ENCODE results near the gene NEAT1. TPM values are rescaled to one million over a fixed set of nuclear protein-coding genes. Genes with fewer than 3 reads are reported as not detected.

The NEAT1 gene
- total and polyA plus RNA-seq, 2 experiments from 2014 or later, result 5.3 to 7.2 TPM

DNA sequence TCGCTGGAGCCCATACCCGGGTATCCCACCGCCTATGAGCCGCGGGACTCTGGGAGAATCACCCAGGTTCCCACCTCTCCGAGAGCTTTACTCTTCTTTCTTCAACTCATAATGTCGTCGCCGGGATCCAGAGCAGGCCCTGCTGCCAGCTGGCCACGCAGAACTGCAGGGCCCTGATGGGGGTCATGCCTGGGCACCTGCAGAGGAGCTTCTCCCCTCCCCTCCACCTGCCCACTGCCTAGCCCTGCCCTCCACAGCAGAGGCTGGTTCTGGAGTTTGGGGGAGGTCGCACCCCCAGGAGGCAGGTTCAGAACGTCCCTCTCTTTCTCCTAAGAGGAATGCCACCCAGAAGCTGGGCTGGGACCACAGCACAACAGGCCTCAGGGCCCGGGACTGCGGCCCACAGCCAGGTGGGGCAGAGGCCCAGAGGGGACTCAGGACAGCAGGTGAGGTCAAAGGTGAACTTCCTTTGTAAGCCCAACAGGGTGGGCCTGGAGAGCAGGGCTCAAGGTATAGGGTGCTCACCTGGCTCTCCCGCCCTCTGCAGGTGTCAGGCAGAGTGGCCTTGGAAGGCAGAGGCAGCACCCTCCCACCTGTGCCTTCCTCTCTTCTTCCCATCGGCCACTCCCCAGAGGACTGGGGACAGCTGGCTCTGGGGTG is 42.0 kb upstream of the NEAT1 start:
- no peaks in the 10 kb centered on the region for H3K27me3 ChIP-seq (ENCODE audit: insufficient read depth)
- peak; percentile 38 for ATAC-seq
- H3K9me2 ChIP-seq (ENCODE audit: insufficient read depth), result no peaks in the 10 kb centered on the region
- no peaks in the 10 kb centered on the region for H3K36me3 ChIP-seq (ENCODE audit: insufficient read depth)
- H3K4me3 ChIP-seq, result no peak overlapping the region
- no peak overlapping the region for H2AFZ ChIP-seq
- H3F3A ChIP-seq (replicated peaks; ENCODE audit: low read depth), result no peaks in the 10 kb centered on the region
- no peaks in the 10 kb centered on the region for H3K79me2 ChIP-seq (replicated peaks; ENCODE audit: insufficient read depth)
- peaks cover 20% of the 10 kb centered on the region for H3K4me1 Mint-ChIP-seq
- no peak overlapping the region for H3K27ac Mint-ChIP-seq
- H3K9me3 Mint-ChIP-seq, result no peaks in the 10 kb centered on the region
- DNase-seq (ENCODE audit: low spot score), result peak; percentile 48
- H3K36me3 Mint-ChIP-seq (ENCODE audit: low read depth), result no peaks in the 10 kb centered on the region
- no peak overlapping the region for H3K4me2 ChIP-seq
- no peak overlapping the region for H3K4me3 Mint-ChIP-seq
- H3K27ac ChIP-seq (ENCODE audit: low read depth), result no peak overlapping the region
- H3K27me3 Mint-ChIP-seq (ENCODE audit: insufficient read depth, low read depth, poor library complexity), result peaks cover 15% of the 10 kb centered on the region
- no peaks in the 10 kb centered on the region for H4K20me1 ChIP-seq (replicated peaks; ENCODE audit: insufficient read depth)
- TF ChIP-seq STAT1 (IDR thresholded peaks at IDR 0.05; ENCODE audit: unreplicated experiment) (no peak), EZH2 (IDR thresholded peaks at IDR 0.05; ENCODE audit: low read depth, unreplicated experiment) (no peak), JUNB (IDR thresholded peaks at IDR 0.05; ENCODE audit: unreplicated experiment) (no peak), CREB1 (CRISPR knock-in tag; IDR thresholded peaks at IDR 0.05; ENCODE audit: low read depth) (no peak)
- TF ChIP-seq, protein P1, sequence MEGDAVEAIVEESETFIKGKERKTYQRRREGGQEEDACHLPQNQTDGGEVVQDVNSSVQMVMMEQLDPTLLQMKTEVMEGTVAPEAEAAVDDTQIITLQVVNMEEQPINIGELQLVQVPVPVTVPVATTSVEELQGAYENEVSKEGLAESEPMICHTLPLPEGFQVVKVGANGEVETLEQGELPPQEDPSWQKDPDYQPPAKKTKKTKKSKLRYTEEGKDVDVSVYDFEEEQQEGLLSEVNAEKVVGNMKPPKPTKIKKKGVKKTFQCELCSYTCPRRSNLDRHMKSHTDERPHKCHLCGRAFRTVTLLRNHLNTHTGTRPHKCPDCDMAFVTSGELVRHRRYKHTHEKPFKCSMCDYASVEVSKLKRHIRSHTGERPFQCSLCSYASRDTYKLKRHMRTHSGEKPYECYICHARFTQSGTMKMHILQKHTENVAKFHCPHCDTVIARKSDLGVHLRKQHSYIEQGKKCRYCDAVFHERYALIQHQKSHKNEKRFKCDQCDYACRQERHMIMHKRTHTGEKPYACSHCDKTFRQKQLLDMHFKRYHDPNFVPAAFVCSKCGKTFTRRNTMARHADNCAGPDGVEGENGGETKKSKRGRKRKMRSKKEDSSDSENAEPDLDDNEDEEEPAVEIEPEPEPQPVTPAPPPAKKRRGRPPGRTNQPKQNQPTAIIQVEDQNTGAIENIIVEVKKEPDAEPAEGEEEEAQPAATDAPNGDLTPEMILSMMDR (conservative IDR thresholded peaks at IDR 0.05; ENCODE audit: low read depth in 2 of 2), result peak; percentile 9 to 45; a peak in 2 of 4 replicates
- TF ChIP-seq, protein P2, sequence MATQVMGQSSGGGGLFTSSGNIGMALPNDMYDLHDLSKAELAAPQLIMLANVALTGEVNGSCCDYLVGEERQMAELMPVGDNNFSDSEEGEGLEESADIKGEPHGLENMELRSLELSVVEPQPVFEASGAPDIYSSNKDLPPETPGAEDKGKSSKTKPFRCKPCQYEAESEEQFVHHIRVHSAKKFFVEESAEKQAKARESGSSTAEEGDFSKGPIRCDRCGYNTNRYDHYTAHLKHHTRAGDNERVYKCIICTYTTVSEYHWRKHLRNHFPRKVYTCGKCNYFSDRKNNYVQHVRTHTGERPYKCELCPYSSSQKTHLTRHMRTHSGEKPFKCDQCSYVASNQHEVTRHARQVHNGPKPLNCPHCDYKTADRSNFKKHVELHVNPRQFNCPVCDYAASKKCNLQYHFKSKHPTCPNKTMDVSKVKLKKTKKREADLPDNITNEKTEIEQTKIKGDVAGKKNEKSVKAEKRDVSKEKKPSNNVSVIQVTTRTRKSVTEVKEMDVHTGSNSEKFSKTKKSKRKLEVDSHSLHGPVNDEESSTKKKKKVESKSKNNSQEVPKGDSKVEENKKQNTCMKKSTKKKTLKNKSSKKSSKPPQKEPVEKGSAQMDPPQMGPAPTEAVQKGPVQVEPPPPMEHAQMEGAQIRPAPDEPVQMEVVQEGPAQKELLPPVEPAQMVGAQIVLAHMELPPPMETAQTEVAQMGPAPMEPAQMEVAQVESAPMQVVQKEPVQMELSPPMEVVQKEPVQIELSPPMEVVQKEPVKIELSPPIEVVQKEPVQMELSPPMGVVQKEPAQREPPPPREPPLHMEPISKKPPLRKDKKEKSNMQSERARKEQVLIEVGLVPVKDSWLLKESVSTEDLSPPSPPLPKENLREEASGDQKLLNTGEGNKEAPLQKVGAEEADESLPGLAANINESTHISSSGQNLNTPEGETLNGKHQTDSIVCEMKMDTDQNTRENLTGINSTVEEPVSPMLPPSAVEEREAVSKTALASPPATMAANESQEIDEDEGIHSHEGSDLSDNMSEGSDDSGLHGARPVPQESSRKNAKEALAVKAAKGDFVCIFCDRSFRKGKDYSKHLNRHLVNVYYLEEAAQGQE (IDR thresholded peaks at IDR 0.05; ENCODE audit: unreplicated experiment), result no peak
- H3K4me1 ChIP-seq (ENCODE audit: insufficient read depth), result peaks cover 8% of the 10 kb centered on the region

DNA sequence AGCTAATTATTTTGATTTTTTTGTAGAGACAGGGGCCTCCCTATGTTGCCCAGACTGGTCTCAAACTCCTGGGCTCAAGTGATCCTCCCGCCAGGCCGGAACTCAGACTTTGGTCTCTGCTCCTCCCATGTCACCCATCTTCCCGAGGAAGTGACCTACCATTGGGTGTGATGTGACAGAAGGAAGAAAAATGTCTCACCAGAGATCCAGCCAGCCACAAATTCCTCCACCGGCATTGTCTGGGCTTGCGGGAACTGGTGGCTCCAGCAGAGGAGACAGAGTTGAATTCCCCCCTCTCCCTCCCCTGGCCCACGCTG is 40.9 kb upstream of the NEAT1 start:
- H3K4me2 ChIP-seq, result peak overlapping the region; percentile 21; the same call in 1 of the 2 replicates
- H3K36me3 Mint-ChIP-seq (ENCODE audit: low read depth), result no peaks in the 10 kb centered on the region
- TF ChIP-seq JUNB (IDR thresholded peaks at IDR 0.05; ENCODE audit: unreplicated experiment) (no peak), ZNF331 (CRISPR knock-in tag; IDR thresholded peaks at IDR 0.05; ENCODE audit: low read depth) (no peak), EZH2phosphoT487 (IDR thresholded peaks at IDR 0.05; ENCODE audit: unreplicated experiment) (no peak), POLR2AphosphoS5 (IDR thresholded peaks at IDR 0.05; ENCODE audit: low read depth) (no peak), NANOG (IDR thresholded peaks at IDR 0.05; ENCODE audit: borderline replicate concordance) (no peak)
- TF ChIP-seq, protein P3, sequence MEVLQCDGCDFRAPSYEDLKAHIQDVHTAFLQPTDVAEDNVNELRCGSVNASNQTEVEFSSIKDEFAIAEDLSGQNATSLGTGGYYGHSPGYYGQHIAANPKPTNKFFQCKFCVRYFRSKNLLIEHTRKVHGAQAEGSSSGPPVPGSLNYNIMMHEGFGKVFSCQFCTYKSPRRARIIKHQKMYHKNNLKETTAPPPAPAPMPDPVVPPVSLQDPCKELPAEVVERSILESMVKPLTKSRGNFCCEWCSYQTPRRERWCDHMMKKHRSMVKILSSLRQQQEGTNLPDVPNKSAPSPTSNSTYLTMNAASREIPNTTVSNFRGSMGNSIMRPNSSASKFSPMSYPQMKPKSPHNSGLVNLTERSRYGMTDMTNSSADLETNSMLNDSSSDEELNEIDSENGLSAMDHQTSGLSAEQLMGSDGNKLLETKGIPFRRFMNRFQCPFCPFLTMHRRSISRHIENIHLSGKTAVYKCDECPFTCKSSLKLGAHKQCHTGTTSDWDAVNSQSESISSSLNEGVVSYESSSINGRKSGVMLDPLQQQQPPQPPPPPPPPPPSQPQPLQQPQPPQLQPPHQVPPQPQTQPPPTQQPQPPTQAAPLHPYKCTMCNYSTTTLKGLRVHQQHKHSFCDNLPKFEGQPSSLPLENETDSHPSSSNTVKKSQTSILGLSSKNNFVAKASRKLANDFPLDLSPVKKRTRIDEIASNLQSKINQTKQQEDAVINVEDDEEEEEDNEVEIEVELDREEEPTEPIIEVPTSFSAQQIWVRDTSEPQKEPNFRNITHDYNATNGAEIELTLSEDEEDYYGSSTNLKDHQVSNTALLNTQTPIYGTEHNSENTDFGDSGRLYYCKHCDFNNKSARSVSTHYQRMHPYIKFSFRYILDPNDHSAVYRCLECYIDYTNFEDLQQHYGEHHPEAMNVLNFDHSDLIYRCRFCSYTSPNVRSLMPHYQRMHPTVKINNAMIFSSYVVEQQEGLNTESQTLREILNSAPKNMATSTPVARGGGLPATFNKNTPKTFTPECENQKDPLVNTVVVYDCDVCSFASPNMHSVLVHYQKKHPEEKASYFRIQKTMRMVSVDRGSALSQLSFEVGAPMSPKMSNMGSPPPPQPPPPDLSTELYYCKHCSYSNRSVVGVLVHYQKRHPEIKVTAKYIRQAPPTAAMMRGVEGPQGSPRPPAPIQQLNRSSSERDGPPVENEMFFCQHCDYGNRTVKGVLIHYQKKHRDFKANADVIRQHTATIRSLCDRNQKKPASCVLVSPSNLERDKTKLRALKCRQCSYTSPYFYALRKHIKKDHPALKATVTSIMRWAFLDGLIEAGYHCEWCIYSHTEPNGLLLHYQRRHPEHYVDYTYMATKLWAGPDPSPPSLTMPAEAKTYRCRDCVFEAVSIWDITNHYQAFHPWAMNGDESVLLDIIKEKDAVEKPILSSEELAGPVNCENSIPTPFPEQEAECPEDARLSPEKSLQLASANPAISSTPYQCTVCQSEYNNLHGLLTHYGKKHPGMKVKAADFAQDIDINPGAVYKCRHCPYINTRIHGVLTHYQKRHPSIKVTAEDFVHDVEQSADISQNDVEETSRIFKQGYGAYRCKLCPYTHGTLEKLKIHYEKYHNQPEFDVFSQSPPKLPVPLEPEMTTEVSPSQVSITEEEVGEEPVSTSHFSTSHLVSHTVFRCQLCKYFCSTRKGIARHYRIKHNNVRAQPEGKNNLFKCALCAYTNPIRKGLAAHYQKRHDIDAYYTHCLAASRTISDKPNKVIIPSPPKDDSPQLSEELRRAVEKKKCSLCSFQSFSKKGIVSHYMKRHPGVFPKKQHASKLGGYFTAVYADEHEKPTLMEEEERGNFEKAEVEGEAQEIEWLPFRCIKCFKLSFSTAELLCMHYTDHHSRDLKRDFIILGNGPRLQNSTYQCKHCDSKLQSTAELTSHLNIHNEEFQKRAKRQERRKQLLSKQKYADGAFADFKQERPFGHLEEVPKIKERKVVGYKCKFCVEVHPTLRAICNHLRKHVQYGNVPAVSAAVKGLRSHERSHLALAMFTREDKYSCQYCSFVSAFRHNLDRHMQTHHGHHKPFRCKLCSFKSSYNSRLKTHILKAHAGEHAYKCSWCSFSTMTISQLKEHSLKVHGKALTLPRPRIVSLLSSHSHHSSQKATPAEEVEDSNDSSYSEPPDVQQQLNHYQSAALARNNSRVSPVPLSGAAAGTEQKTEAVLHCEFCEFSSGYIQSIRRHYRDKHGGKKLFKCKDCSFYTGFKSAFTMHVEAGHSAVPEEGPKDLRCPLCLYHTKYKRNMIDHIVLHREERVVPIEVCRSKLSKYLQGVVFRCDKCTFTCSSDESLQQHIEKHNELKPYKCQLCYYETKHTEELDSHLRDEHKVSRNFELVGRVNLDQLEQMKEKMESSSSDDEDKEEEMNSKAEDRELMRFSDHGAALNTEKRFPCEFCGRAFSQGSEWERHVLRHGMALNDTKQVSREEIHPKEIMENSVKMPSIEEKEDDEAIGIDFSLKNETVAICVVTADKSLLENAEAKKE (CRISPR knock-in tag; IDR thresholded peaks at IDR 0.05), result no peak

More for the DNA sequence above, 40.9 kb upstream of the NEAT1 start:
- Histone ChIP-seq H3K27ac (ENCODE audit: low read depth) (no peak overlapping the region), H3F3A (replicated peaks; ENCODE audit: low read depth) (no peaks in the 10 kb centered on the region), H3K4me1 (ENCODE audit: insufficient read depth) (peaks cover 8% of the 10 kb centered on the region), H3K9me2 (ENCODE audit: insufficient read depth) (no peaks in the 10 kb centered on the region), H3K27me3 (ENCODE audit: insufficient read depth) (no peaks in the 10 kb centered on the region), H3K36me3 (ENCODE audit: insufficient read depth) (no peaks in the 10 kb centered on the region), H3K4me3 (no peak overlapping the region), H4K20me1 (replicated peaks; ENCODE audit: insufficient read depth) (no peaks in the 10 kb centered on the region), H2AFZ (peak overlapping the region; percentile 67), H3K79me2 (replicated peaks; ENCODE audit: insufficient read depth) (no peaks in the 10 kb centered on the region)
- Mint-ChIP-seq H3K4me1 (peaks cover 20% of the 10 kb centered on the region), H3K9me3 (no peaks in the 10 kb centered on the region), H3K27ac (no peak overlapping the region; the same call in 1 of the 2 replicates), H3K4me3 (no peak overlapping the region), H3K27me3 (ENCODE audit: insufficient read depth, low read depth, poor library complexity) (peaks cover 16% of the 10 kb centered on the region)
- DNase-seq (ENCODE audit: low spot score) (no peak), ATAC-seq (no peak)

All from GM23338 (cell line).